ENCODE data around the gene TREH. TPM values are rescaled to one million over a fixed set of nuclear protein-coding genes. Genes with fewer than 3 reads are reported as not detected.

The TREH gene
- polyA plus RNA-seq, 1 of the 3 experiments (the other 2 are of a cell fraction), result not detected

DNA sequence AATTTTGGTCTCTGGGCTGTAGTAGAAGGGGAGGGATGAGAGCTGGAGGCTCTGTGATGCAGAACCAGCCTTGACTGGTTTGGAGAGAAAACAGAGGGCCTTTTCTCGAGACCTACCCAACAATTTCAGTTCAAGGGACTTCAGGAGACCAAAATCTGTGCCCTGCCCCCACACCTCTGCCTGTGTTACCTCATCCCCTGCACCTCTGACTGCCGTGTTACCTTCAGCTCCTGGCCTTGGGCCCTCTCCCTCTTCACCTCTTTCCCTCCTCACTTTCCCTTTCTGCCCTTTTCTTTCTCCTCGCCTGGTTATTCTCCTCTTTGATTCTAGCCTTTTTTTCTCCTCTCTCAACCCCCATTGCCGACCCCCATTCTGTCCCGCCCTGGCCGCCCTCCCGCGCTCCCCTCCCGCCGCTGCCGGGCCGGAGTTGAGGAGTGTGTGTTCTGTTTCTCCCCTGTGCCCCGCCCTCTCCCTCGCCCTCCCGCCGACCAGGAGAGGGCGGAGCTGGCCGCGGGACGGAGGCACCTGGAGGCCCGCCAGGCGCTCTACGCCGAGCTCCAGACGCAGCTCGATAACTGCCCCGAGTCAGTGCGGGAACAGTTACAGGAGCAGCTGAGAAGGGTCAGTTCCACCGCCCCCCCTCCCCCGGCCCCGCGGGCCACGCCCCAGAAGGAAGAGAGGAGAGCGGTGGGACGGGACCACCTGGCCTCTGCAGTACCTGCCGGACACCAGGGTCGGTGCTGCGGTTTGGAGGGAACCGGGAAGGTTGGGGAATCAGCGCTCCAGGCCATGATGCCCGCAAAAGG is 44.8 kb downstream of the TREH start (continued):
- TF ChIP-seq, protein P1, sequence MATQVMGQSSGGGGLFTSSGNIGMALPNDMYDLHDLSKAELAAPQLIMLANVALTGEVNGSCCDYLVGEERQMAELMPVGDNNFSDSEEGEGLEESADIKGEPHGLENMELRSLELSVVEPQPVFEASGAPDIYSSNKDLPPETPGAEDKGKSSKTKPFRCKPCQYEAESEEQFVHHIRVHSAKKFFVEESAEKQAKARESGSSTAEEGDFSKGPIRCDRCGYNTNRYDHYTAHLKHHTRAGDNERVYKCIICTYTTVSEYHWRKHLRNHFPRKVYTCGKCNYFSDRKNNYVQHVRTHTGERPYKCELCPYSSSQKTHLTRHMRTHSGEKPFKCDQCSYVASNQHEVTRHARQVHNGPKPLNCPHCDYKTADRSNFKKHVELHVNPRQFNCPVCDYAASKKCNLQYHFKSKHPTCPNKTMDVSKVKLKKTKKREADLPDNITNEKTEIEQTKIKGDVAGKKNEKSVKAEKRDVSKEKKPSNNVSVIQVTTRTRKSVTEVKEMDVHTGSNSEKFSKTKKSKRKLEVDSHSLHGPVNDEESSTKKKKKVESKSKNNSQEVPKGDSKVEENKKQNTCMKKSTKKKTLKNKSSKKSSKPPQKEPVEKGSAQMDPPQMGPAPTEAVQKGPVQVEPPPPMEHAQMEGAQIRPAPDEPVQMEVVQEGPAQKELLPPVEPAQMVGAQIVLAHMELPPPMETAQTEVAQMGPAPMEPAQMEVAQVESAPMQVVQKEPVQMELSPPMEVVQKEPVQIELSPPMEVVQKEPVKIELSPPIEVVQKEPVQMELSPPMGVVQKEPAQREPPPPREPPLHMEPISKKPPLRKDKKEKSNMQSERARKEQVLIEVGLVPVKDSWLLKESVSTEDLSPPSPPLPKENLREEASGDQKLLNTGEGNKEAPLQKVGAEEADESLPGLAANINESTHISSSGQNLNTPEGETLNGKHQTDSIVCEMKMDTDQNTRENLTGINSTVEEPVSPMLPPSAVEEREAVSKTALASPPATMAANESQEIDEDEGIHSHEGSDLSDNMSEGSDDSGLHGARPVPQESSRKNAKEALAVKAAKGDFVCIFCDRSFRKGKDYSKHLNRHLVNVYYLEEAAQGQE (IDR thresholded peaks at IDR 0.05; ENCODE audit: low read depth, low read length), result no peak
- TF ChIP-seq GATA2 (CRISPR knock-in tag; IDR thresholded peaks at IDR 0.05), result no peak
- no peak for TF ChIP-seq POLR2AphosphoS5 (IDR thresholded peaks at IDR 0.05; ENCODE audit: low read depth, low read length)
- no peak for TF ChIP-seq FOSL2 (IDR thresholded peaks at IDR 0.05; ENCODE audit: borderline replicate concordance, low read depth)
- TF ChIP-seq TAF1 (IDR thresholded peaks at IDR 0.05; ENCODE audit: borderline replicate concordance, low read depth, low read length), result no peak
- TF ChIP-seq, protein P2, sequence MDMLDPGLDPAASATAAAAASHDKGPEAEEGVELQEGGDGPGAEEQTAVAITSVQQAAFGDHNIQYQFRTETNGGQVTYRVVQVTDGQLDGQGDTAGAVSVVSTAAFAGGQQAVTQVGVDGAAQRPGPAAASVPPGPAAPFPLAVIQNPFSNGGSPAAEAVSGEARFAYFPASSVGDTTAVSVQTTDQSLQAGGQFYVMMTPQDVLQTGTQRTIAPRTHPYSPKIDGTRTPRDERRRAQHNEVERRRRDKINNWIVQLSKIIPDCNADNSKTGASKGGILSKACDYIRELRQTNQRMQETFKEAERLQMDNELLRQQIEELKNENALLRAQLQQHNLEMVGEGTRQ (IDR thresholded peaks at IDR 0.05; ENCODE audit: borderline replicate concordance, low read depth, low read length), result no peak

DNA sequence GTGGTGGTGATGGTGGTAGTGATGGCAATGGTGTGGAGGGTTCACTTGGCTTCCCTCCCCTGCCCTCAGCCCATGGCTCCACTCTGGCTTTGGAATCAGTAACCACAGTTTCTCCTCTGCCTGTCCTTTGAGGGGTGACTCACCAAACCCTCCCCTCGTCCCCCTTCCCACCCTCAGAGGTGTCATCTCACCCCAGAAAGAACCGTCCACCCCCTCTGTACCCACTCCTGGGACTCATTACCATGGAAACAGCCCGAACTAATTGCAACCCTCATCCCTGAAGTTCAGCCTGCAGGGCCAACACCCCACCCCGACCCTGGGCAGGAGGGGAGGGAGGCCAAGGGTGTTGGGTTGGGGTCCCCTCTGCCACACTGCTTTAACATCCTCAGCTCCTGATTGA is 45.5 kb downstream of the TREH start:
- CTCF ChIA-PET, result interaction anchor here (0.9 to 4.6 kb wide), 4 partner anchors 25 to 39 kb away, joined by 3 to 20 read pairs (median 6); partner anchors contain the start of gene PHLDB1
- H3K27ac ChIP-seq (ENCODE audit: low read depth in 2 of 2, low read length in 1 of 2), result peak overlapping the region in 1 of 2 experiments; percentile 40; a peak in 1 of 4 replicates
- 79% methylated on average over 4 of the region's 4 CpGs for WGBS (ENCODE audit: low lambda C conversion rate)

More for the DNA sequence above, 45.5 kb downstream of the TREH start:
- peaks cover 8 to 9% of the 10 kb centered on the region in 2 experiments; a peak in 2 of 4 replicates for H3K4me1 ChIP-seq (ENCODE audit: control insufficient read depth in 1 of 2, insufficient read depth in 2 of 2, low read depth in 1 of 2, low read length in 1 of 2)
- H3K27me3 ChIP-seq (ENCODE audit: insufficient read depth), result no peaks in the 10 kb centered on the region
- POLR2A ChIA-PET, result interaction anchor here (1.4 kb wide), 2 partner anchors 9 to 29 kb away, joined by 3 read pairs; no protein-coding TSS in a partner anchor
- H3K4me2 ChIP-seq, result 0 out of 2 replicates have a peak overlapping the region, but pooled peaks have one; percentile 15
- no peaks in the 10 kb centered on the region for H3K9me2 ChIP-seq
- no peak overlapping the region for H2AFZ ChIP-seq (ENCODE audit: low read depth)
- H3F3A ChIP-seq (replicated peaks; ENCODE audit: insufficient read depth), result peaks cover 6% of the 10 kb centered on the region
- peaks cover 58% of the 10 kb centered on the region for H4K20me1 ChIP-seq (ENCODE audit: insufficient read depth)
- H3K9me3 ChIP-seq, result no peaks in the 10 kb centered on the region
- no peak for TF ChIP-seq FOXJ3 (CRISPR knock-in tag; IDR thresholded peaks at IDR 0.05)
- TF ChIP-seq EP300 (IDR thresholded peaks at IDR 0.05; ENCODE audit: borderline replicate concordance in 1 of 2, low read depth in 1 of 2, low read length in 1 of 2), result no peak
- no peak for TF ChIP-seq GATA2 (CRISPR knock-in tag; IDR thresholded peaks at IDR 0.05)
- TF ChIP-seq, protein P3, sequence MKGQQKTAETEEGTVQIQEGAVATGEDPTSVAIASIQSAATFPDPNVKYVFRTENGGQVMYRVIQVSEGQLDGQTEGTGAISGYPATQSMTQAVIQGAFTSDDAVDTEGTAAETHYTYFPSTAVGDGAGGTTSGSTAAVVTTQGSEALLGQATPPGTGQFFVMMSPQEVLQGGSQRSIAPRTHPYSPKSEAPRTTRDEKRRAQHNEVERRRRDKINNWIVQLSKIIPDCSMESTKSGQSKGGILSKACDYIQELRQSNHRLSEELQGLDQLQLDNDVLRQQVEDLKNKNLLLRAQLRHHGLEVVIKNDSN (IDR thresholded peaks at IDR 0.05; ENCODE audit: borderline replicate concordance, low read depth), result no peak
- TF ChIP-seq, protein P4, sequence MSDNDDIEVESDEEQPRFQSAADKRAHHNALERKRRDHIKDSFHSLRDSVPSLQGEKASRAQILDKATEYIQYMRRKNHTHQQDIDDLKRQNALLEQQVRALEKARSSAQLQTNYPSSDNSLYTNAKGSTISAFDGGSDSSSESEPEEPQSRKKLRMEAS (IDR thresholded peaks at IDR 0.05; ENCODE audit: low read depth), result no peak
- TF ChIP-seq, protein P5, sequence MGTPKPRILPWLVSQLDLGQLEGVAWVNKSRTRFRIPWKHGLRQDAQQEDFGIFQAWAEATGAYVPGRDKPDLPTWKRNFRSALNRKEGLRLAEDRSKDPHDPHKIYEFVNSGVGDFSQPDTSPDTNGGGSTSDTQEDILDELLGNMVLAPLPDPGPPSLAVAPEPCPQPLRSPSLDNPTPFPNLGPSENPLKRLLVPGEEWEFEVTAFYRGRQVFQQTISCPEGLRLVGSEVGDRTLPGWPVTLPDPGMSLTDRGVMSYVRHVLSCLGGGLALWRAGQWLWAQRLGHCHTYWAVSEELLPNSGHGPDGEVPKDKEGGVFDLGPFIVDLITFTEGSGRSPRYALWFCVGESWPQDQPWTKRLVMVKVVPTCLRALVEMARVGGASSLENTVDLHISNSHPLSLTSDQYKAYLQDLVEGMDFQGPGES (IDR thresholded peaks at IDR 0.05; ENCODE audit: low read depth, low read length), result no peak
- TF ChIP-seq, protein P1 (IDR thresholded peaks at IDR 0.05; ENCODE audit: low read depth, low read length), result no peak
- TF ChIP-seq, protein P6, sequence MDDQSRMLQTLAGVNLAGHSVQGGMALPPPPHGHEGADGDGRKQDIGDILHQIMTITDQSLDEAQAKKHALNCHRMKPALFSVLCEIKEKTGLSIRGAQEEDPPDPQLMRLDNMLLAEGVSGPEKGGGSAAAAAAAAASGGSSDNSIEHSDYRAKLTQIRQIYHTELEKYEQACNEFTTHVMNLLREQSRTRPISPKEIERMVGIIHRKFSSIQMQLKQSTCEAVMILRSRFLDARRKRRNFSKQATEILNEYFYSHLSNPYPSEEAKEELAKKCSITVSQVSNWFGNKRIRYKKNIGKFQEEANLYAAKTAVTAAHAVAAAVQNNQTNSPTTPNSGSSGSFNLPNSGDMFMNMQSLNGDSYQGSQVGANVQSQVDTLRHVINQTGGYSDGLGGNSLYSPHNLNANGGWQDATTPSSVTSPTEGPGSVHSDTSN (IDR thresholded peaks at IDR 0.05), result no peak
- no peak overlapping the region for H3K9ac ChIP-seq
- H3K36me3 ChIP-seq (replicated peaks in 1 of 2; ENCODE audit: control insufficient read depth in 1 of 2, insufficient read depth in 2 of 2, low read length in 1 of 2), result peaks cover 53 to 84% of the 10 kb centered on the region in 2 experiments
- peaks cover 60% of the 10 kb centered on the region for H3K79me2 ChIP-seq (ENCODE audit: insufficient read depth)
- H3K4me3 ChIP-seq (ENCODE audit: low read depth in 2 of 2, low read length in 1 of 2), result no peak overlapping the region
- no peak for DNase-seq

Data from SK-N-SH (cell line).